ENCODE results near the gene ATAD5. TPM values are rescaled to one million over a fixed set of nuclear protein-coding genes. Genes with fewer than 3 reads are reported as not detected.
A peak's percentile ranks its signal among the peaks of the same experiment; 100 is the strongest.

Gene ATAD5
- total and polyA plus RNA-seq, 2 of the 13 experiments (the other 11 are each of a cell fraction or from before 2014, with no cell fraction given): 1.8 to 10.7 TPM

DNA sequence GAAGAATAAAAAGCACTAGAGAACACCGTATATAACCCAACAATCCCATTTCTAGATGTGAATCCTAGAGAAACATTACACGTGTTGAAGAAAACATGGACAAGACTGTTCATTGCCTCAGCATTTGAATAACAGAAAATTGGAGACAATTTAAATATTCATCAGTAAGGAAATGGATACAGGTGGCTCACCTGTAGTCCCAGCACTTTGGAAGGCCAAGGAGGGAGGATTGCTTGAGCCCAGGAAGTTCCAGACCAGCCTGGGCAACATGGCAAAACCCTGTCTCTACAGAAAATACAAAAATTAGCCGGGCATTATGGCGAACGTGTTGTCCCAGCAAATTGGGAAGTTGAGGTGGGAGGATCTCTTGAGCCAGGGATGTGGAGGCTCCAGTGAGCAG, 2.7 kb upstream of the ATAD5 start (continued):
- TF ChIP-seq, protein P1, sequence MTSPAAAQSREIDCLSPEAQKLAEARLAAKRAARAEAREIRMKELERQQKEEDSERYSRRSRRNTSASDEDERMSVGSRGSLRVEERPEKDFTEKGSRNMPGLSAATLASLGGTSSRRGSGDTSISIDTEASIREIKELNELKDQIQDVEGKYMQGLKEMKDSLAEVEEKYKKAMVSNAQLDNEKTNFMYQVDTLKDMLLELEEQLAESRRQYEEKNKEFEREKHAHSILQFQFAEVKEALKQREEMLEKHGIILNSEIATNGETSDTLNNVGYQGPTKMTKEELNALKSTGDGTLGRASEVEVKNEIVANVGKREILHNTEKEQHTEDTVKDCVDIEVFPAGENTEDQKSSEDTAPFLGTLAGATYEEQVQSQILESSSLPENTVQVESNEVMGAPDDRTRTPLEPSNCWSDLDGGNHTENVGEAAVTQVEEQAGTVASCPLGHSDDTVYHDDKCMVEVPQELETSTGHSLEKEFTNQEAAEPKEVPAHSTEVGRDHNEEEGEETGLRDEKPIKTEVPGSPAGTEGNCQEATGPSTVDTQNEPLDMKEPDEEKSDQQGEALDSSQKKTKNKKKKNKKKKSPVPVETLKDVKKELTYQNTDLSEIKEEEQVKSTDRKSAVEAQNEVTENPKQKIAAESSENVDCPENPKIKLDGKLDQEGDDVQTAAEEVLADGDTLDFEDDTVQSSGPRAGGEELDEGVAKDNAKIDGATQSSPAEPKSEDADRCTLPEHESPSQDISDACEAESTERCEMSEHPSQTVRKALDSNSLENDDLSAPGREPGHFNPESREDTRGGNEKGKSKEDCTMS (CRISPR knock-in tag; conservative IDR thresholded peaks at IDR 0.05): no peak
- TF ChIP-seq ZNF292 (CRISPR knock-in tag; IDR thresholded peaks at IDR 0.05; ENCODE audit: borderline replicate concordance, low read depth) (no peak), ARID2 (CRISPR knock-in tag; IDR thresholded peaks at IDR 0.05; ENCODE audit: borderline replicate concordance) (no peak), XBP1 (CRISPR knock-in tag; IDR thresholded peaks at IDR 0.05) (no peak), HNRNPLL (IDR thresholded peaks at IDR 0.05; ENCODE audit: low read depth, low read length, poor library complexity, severe bottlenecking) (no peak)

DNA sequence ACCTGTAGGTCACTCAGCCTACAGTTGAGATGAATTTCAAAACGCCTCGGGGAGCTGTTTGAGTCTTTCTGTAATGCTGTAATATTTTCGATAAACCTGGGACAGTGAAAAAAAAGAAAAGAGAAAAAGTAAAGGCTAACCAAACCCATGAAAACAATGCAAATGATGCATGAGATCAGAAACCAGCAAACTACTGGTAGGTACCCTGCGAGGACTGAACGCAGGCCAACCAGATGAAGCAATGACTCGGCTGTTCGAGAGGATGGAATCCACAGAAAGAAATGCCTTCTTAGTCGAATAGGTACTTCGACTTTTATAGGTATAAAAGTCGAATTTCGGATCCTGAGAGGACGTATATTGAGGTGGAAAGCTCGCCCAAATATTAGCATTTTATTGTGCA, 509 bp upstream of the ATAD5 start:
- in situ Hi-C loops (cut with HindIII; ENCODE audit: extremely low pct_ligation_motif_present, low pct_unique_long_range_greater_than_20kb): no loop called here
- Histone ChIP-seq H3K4me3 (replicated peaks in 1 of 3; ENCODE audit: insufficient read depth in 1 of 3, low read depth in 2 of 3, low read length in 3 of 3) (peak overlapping the region; percentile 92 to 97 (median 92)), H3K36me3 (replicated peaks in 1 of 2; ENCODE audit: control insufficient read depth in 1 of 2, insufficient read depth in 2 of 2, low read length in 2 of 2) (no peaks in the 10 kb centered on the region; a peak in 2 of 5 replicates), H4K20me1 (ENCODE audit: insufficient read depth, low read length) (no peaks in the 10 kb centered on the region), H3K27me3 (ENCODE audit: control insufficient read depth in 1 of 2, insufficient read depth in 2 of 2, low read length in 2 of 2) (no peaks in the 10 kb centered on the region; a peak in 1 of 5 replicates), H3K9ac (ENCODE audit: insufficient read depth, low read depth, low read length) (peak overlapping the region; percentile 84), H3K27ac (ENCODE audit: extremely low read length, insufficient read depth, low read length) (peak overlapping the region; percentile 87), H3K79me2 (ENCODE audit: insufficient read depth, low read length) (peaks cover 23% of the 10 kb centered on the region), H3K4me2 (ENCODE audit: low read depth, low read length) (peak overlapping the region; percentile 92), H2AFZ (ENCODE audit: low read length) (peak overlapping the region; percentile 93), H3K4me1 (ENCODE audit: insufficient read depth, low read length) (peaks cover 38% of the 10 kb centered on the region), H3K9me3 (ENCODE audit: low read length) (no peaks in the 10 kb centered on the region)
- ChIA-PET CTCF (ENCODE audit: low intra/inter-chr PET ratio, low total read pairs) (no interaction called here), POLR2A (interaction anchor here (0.9 kb wide), 1 partner anchor 99 kb away, joined by 3 read pairs; no protein-coding TSS in a partner anchor)
- DNase-seq (ENCODE audit: low spot score) (no peak), ATAC-seq (peak; percentile 35; the same call in 2 of the 3 replicates), FAIRE-seq (no peak)
- WGBS (ENCODE audit: low lambda C conversion rate): 26% methylated on average over 13 of the region's 13 CpGs
- intact Hi-C loops (cut with micrococcal nuclease; ENCODE audit: unreplicated experiment): no loop called here
- no TSS peak for BruUV-seq (replicated peaks)
- TF ChIP-seq CBX1 (IDR thresholded peaks at IDR 0.05; ENCODE audit: low read depth): no peak
- TF ChIP-seq, protein P2, sequence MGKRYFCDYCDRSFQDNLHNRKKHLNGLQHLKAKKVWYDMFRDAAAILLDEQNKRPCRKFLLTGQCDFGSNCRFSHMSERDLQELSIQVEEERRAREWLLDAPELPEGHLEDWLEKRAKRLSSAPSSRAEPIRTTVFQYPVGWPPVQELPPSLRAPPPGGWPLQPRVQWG (CRISPR knock-in tag; IDR thresholded peaks at IDR 0.05; ENCODE audit: borderline replicate concordance, low read depth): no peak
- TF ChIP-seq, protein P3, sequence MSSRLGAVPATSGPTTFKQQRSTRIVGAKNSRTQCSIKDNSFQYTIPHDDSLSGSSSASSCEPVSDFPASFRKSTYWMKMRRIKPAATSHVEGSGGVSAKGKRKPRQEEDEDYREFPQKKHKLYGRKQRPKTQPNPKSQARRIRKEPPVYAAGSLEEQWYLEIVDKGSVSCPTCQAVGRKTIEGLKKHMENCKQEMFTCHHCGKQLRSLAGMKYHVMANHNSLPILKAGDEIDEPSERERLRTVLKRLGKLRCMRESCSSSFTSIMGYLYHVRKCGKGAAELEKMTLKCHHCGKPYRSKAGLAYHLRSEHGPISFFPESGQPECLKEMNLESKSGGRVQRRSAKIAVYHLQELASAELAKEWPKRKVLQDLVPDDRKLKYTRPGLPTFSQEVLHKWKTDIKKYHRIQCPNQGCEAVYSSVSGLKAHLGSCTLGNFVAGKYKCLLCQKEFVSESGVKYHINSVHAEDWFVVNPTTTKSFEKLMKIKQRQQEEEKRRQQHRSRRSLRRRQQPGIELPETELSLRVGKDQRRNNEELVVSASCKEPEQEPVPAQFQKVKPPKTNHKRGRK (CRISPR knock-in tag; IDR thresholded peaks at IDR 0.05): no peak
- TF ChIP-seq, protein P4, sequence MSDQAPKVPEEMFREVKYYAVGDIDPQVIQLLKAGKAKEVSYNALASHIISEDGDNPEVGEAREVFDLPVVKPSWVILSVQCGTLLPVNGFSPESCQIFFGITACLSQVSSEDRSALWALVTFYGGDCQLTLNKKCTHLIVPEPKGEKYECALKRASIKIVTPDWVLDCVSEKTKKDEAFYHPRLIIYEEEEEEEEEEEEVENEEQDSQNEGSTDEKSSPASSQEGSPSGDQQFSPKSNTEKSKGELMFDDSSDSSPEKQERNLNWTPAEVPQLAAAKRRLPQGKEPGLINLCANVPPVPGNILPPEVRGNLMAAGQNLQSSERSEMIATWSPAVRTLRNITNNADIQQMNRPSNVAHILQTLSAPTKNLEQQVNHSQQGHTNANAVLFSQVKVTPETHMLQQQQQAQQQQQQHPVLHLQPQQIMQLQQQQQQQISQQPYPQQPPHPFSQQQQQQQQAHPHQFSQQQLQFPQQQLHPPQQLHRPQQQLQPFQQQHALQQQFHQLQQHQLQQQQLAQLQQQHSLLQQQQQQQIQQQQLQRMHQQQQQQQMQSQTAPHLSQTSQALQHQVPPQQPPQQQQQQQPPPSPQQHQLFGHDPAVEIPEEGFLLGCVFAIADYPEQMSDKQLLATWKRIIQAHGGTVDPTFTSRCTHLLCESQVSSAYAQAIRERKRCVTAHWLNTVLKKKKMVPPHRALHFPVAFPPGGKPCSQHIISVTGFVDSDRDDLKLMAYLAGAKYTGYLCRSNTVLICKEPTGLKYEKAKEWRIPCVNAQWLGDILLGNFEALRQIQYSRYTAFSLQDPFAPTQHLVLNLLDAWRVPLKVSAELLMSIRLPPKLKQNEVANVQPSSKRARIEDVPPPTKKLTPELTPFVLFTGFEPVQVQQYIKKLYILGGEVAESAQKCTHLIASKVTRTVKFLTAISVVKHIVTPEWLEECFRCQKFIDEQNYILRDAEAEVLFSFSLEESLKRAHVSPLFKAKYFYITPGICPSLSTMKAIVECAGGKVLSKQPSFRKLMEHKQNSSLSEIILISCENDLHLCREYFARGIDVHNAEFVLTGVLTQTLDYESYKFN (CRISPR knock-in tag; conservative IDR thresholded peaks at IDR 0.05): no peak
- TF ChIP-seq, protein P5, sequence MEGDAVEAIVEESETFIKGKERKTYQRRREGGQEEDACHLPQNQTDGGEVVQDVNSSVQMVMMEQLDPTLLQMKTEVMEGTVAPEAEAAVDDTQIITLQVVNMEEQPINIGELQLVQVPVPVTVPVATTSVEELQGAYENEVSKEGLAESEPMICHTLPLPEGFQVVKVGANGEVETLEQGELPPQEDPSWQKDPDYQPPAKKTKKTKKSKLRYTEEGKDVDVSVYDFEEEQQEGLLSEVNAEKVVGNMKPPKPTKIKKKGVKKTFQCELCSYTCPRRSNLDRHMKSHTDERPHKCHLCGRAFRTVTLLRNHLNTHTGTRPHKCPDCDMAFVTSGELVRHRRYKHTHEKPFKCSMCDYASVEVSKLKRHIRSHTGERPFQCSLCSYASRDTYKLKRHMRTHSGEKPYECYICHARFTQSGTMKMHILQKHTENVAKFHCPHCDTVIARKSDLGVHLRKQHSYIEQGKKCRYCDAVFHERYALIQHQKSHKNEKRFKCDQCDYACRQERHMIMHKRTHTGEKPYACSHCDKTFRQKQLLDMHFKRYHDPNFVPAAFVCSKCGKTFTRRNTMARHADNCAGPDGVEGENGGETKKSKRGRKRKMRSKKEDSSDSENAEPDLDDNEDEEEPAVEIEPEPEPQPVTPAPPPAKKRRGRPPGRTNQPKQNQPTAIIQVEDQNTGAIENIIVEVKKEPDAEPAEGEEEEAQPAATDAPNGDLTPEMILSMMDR (CRISPR knock-in tag; IDR thresholded peaks at IDR 0.05): no peak
- TF ChIP-seq CHCHD3 (CRISPR knock-in tag; IDR thresholded peaks at IDR 0.05): no peak
- TF ChIP-seq ZNF205 (CRISPR knock-in tag; IDR thresholded peaks at IDR 0.05): no peak
- TF ChIP-seq THYN1 (CRISPR knock-in tag; IDR thresholded peaks at IDR 0.05; ENCODE audit: borderline replicate concordance, low read depth): no peak

All from HepG2 (cell line).